Activated CD8-positive, alpha-beta T cell treated with anti-CD3 and anti-CD28 coated beads, Interleukin-2, amount 10 ng/mL, durations not matched to agents 7 days and 5 days (primary cell): ENCODE measurements around the gene KCNE2. TPM values are rescaled to one million over a fixed set of nuclear protein-coding genes. Genes with fewer than 3 reads are reported as not detected.
"Not testable (repeated sequence)": the region's sequence is repeated elsewhere in the genome, so short reads cannot be mapped to it uniquely, and the experiment has no call there.

Experiments
- ATAC-seq: fragments of 150-1000 bp; cut with Tn5 transposase; one replicate; pipeline ENCODE4 v1.10.0; 2021; ENCODE audit warnings: moderate library complexity
- CTCF ChIA-PET: fragments of 350-600 bp; sonication (Branson Sonifier 250); formaldehyde crosslinking; loops from one replicate; lab custom pipeline; 2021; ENCODE audit warnings: antibody characterized with exemption; lab: Charles Lee
- POLR2A ChIA-PET: fragments of 350-600 bp; sonication (Branson Sonifier 250); formaldehyde crosslinking; loops from one replicate; lab custom pipeline; 2021; ENCODE audit warnings: antibody characterized with exemption; lab: Charles Lee
- DNase-seq: peaks from one replicate; pipeline ENCODE4 v3.0.0-alpha.2; 2020
- H3K27ac Mint-ChIP-seq: one replicate; pipeline ENCODE4 v1.8.0; 2021; ENCODE audit warnings: mild to moderate bottlenecking, mixed read lengths
- H3K27me3 Mint-ChIP-seq: one replicate; pipeline ENCODE4 v1.8.0; 2021; ENCODE audit warnings: low read depth, mixed read lengths
- H3K36me3 Mint-ChIP-seq: one replicate; pipeline ENCODE4 v1.8.0; 2021; ENCODE audit warnings: low read depth, mixed read lengths
- H3K4me1 Mint-ChIP-seq: one replicate; pipeline ENCODE4 v1.8.0; 2021; ENCODE audit warnings: low read depth, mixed read lengths
- H3K4me3 Mint-ChIP-seq: one replicate; pipeline ENCODE4 v1.8.0; 2021; ENCODE audit warnings: mild to moderate bottlenecking, mixed read lengths
- H3K9me3 Mint-ChIP-seq: one replicate; pipeline ENCODE4 v1.8.0; 2022; ENCODE audit warnings: mixed read lengths; ENCODE audit not compliant: insufficient read depth
- total RNA-seq, 2 experiments: library from RNA; stranded (reverse); gene quantifications; one replicate each; pipeline ENCODE4 v1.2.3, GENCODE V29; 2021

The KCNE2 gene
- total RNA-seq, 2 experiments from 2014 or later, result not detected

GRCh38 chr21:34407294-34407693 lies 43.5 kb downstream of the KCNE2 start:
- H3K4me3 Mint-ChIP-seq, H3K36me3 Mint-ChIP-seq, CTCF ChIA-PET, H3K27me3 Mint-ChIP-seq, ATAC-seq, H3K9me3 Mint-ChIP-seq, H3K27ac Mint-ChIP-seq, DNase-seq, H3K4me1 Mint-ChIP-seq, POLR2A ChIA-PET: not testable (repeated sequence)

GRCh38 chr21:34417448-34418077 lies 53.8 kb downstream of the KCNE2 start:
- H3K4me1 Mint-ChIP-seq, H3K27ac Mint-ChIP-seq, H3K9me3 Mint-ChIP-seq, H3K36me3 Mint-ChIP-seq, H3K4me3 Mint-ChIP-seq, H3K27me3 Mint-ChIP-seq, DNase-seq, POLR2A ChIA-PET, CTCF ChIA-PET: not testable (repeated sequence)
- peak; percentile 19 for ATAC-seq

Other genes with a start within 250 kb of the KCNE2 start
- gene SMIM11, start 11.5 kb downstream of the KCNE2 start, total RNA-seq, result 1 to 10 TPM; 2.5 to 2.7 TPM
- not detected for gene SMIM34, start 59.9 kb downstream of the KCNE2 start, total RNA-seq
- under 1 TPM; 0.18 to 0.26 TPM for gene KCNE1, start 148.2 kb downstream of the KCNE2 start, total RNA-seq